ENCODE measurements around the gene TPD52L2.
"Not testable (repeated sequence)": the region's sequence is repeated elsewhere in the genome, so short reads cannot be mapped to it uniquely, and the experiment has no call there.

TPD52L2 gene

GRCh38 chr20:63835021-63835858 lies 29.8 kb upstream of the TPD52L2 start:
- no peak for DNase-seq (ENCODE audit: low read depth in 1 of 2, low spot score in 1 of 2)

DNA sequence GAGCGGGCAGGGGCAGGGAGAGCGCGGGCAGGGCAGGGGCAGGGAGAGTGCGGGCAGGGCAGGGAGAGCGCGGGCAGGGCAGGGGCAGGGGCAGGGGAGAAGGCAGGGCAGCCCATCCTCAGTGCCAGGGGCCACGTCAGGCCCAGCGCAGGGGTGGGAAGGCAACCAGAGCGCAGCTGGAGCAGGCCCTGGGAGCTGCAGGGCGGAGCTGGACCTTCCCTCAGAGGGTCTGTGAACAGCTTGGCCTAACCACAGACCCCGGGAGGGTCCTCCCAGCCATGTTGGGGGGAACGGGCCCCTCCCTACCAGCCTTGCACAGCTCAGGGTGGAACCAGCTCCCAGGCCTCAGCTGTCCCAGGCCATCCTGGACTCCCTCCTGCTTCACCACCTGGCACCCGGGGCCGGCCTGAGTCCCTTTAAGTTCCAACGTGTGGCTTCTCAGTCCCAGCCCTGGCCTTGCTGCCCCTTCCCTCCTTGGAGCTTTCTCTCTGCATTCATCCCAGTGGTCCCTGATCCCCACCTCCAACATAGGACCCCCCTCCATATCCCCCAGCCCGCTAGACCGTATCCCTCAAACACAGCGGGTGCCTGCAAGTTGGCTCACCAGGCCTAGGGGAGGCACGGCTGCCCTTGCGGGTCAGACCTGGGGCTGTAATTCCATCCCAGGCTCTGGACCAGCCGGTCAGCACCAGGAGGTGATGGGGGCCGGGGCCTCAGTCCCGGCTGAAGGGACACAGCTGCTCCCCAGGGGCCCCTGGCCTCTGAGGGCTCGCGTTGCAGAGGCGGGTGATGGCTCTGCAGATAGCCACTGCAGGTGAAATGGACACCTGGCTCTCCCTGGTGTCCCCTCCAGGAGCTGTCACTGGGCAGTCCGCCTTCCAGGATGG lies 28.4 kb upstream of the TPD52L2 start:
- DNase-seq (ENCODE audit: low read depth in 1 of 2, low spot score in 1 of 2) = no peak

DNA sequence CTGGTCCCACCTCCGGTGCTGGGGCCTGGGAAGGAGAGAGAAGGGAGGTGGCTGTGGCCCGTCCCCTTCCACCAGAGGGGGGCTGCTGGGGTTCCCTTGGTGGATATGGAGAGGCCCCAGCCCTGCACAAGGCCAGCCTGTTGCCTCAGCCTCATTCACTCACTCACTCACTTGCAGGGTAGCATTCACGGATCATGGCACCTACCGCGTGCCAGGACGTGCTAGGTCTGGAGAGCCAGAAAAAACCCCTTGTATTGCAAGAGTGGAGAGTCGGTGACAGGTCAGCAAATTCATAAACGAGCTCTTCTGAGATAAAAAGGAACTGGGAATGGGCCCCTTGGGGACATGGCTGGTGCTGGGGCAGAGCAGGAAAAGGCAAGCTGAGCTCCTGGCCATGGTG lies 27.6 kb upstream of the TPD52L2 start:
- no peak for DNase-seq (ENCODE audit: low read depth in 1 of 2, low spot score in 1 of 2)

- DNase-seq (ENCODE audit: low read depth in 1 of 2, low spot score in 1 of 2) = no peak
Measured at GRCh38 chr20:63839620-63840019, 25.4 kb upstream of the TPD52L2 start.

DNA sequence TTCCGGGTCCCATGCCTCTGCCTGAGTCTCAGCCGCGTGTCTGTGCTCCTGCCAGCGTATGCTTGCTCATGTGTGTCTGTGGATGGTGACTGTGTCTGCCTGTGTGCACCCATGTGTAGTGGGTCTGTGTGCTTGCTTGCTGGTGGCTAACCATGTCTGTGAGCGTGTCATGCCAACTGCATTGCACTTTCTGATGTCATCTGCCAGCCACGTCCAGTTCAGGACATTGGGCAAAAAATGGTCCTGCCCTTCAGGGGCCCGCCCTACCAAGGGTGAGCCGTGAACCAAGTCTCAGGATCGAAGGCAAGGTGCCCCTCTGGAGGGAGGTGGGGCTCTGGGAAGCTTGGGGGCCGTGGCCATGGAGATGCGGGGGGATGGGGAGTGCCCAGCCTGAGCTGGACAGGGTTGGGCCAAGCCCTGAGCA lies 24.7 kb upstream of the TPD52L2 start:
- no peak for DNase-seq (ENCODE audit: low read depth in 1 of 2, low spot score in 1 of 2)

GRCh38 chr20:63842258-63842657 lies 22.8 kb upstream of the TPD52L2 start:
- no peak for DNase-seq (ENCODE audit: low read depth in 1 of 2, low spot score in 1 of 2)

GRCh38 chr20:63843222-63843621 lies 21.8 kb upstream of the TPD52L2 start:
- DNase-seq (ENCODE audit: low read depth in 1 of 2, low spot score in 1 of 2) = no peak

DNA sequence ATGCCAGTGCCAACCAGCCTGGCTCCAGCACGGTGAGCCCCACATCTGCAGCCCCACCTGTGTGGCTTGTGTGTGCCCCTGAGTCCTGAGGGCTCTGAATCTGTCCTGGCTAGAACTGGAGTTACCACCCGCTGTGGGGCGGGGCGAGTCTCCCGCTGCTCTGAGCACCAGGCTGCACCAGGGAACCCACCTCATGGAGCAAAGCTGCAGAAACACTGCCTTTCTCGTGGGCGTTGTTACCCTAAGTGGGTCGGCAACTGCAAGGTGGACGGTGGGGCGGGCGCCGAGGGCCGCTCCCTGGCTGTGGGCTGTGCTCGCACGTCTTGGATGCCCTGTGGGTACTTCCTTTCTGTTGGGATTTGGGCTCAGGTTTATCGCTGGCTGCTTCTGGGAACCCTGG lies 21.3 kb upstream of the TPD52L2 start:
- DNase-seq (ENCODE audit: low read depth in 1 of 2, low spot score in 1 of 2) = no peak

DNA sequence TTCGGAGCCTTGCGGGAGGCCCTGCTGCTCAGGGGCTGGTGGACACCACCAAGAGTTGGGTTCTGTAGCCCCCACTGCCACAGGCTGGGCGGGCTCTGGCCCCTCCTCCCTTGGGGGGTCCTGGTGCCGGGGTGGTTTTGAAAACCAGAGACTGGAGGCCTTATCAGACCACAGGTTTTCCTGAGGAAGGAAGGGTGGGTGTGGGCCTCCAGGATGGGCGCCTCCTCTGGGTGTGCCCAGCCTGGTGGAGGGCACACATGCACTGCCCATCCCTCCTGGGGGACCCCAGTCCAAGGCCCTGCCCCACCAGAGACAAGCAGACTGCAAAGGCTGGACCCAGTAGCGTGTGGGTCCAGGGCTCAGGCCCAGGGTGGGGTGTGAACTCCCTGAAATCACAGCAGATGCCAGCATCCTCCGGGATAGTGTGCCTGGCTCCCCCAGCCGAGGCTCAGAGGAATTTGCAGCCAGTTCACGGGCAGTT lies 20.5 kb upstream of the TPD52L2 start:
- no peak for DNase-seq (ENCODE audit: low read depth in 1 of 2, low spot score in 1 of 2)

- DNase-seq (ENCODE audit: low read depth in 1 of 2, low spot score in 1 of 2) = no peak
Measured at GRCh38 chr20:63846128-63846771, 18.8 kb upstream of the TPD52L2 start.

- no peak for DNase-seq (ENCODE audit: low read depth in 1 of 2, low spot score in 1 of 2)
Measured at GRCh38 chr20:63846888-63847236, 18.2 kb upstream of the TPD52L2 start.

GRCh38 chr20:63847237-63848002 lies 17.6 kb upstream of the TPD52L2 start:
- DNase-seq (ENCODE audit: low read depth in 1 of 2, low spot score in 1 of 2) = no peak

DNA sequence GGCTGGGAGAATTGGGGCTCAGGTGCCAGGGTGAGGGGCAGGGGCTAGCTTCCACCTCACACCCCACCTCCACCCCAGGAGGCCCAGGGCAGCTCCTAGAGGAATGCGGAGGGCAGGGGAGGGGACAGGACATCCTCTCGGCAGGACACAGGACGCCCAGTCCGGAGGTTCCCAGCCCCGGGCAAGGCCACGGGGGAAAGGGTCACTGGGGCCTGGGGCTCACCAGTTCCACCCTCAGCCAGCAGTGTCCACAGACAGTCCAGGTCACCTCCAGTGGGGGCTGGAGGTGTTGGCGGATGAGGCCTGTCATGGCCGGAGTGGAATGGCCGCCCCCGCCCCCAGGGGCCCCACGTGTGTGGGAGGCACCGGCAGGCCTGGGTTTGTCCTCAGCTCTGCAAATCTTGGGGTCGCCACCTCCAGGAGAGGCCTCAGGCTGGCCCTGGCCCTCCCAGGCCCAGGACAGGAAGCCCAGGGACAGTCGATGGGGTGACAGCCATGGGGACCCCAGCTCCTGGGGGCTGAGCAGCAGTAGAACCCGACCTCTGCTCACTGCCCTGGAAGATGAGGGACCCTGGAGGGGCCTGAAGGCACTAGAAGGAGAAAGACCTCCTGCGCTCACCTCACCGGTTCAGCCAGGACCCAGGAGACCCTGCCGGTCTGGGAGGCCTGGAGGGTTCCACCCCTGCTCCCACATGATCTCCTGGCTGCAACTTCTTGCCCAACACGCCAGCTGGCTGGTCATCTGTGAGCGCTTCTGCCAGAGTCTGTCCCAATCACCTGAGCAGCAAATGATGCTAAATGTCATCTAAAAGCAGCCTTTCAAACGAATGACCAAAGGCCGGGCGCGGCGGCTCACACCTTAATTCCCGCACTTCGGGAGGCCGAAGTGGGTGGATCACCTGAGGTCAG lies 16.8 kb upstream of the TPD52L2 start:
- no peak for DNase-seq (ENCODE audit: low read depth in 1 of 2, low spot score in 1 of 2)

GRCh38 chr20:63850689-63851547 lies 14.2 kb upstream of the TPD52L2 start:
- peak in 1 of 2 donors; percentile 48 for DNase-seq (ENCODE audit: low read depth in 1 of 2, low spot score in 1 of 2)

DNA sequence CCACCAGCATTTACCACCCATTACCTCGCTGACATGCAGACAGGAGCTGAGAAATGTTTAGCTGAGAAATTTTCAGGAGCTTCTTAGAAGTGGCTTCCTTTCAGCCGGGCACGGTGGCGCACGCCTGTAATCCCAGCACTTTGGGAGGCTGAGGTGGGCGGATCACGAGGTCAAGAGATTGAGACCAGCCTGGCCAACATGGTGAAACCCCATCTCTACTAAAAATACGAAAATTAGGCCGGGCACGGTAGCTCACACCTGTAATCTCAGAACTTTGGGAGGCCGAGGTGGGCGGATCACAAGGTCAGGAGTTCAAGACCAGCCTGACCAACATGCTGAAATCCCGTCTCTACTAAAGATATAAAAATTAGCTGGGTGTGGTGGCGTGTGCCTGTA lies 13.5 kb upstream of the TPD52L2 start:
- not testable (repeated sequence) for DNase-seq (ENCODE audit: low read depth in 1 of 2, low spot score in 1 of 2)

GRCh38 chr20:63853733-63854068 lies 11.4 kb upstream of the TPD52L2 start:
- not testable (repeated sequence) for DNase-seq (ENCODE audit: low read depth in 1 of 2, low spot score in 1 of 2)

DNA sequence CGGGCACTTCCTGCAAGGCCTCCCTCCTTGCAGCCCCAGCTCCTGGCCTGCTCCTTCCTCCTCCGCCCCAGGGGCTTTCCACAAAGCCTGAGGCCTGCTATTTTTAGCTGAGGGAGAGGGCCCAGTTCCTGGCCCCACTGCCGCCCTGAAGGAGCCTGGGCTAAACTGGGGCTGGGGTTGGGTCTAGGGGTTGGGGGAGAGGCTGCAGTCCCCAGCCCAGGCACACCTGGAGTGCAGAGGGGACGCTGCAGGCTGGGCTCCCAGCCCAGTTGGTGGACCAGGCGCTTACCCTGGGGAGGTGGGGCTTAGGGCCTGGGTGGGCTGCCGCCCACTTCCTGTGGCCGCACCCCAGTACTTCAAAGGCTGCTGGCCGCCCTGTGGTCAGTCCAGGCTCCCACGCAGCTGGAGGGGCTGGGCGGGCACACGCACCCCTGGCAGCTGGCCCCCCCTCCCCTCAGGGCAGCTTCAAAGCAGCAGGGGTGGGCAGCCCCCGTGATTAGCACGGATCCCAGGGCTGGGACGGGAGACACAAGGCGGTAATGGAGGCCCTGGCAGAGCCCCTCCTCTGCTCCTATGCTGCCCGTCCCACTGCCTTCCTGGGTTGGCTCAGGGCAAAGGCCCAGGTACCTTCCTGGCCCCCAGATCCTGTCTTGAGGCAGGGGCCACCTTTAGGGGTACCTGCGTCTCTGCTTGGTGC lies 10.9 kb upstream of the TPD52L2 start:
- DNase-seq (ENCODE audit: low read depth in 1 of 2, low spot score in 1 of 2) = no peak

- DNase-seq (ENCODE audit: low read depth in 1 of 2, low spot score in 1 of 2) = no peak
Measured at GRCh38 chr20:63854766-63855362, 10.2 kb upstream of the TPD52L2 start.

Data from activated CD4-positive, alpha-beta T cell treated with anti-CD3 and anti-CD28 coated beads, Interleukin-2, amount 50 U/mL, for 24 hours (primary cell).